Liver (tissue), 9 donors: ENCODE results near the gene C11orf24. TPM values are rescaled to one million over a fixed set of nuclear protein-coding genes. Genes with fewer than 3 reads are reported as not detected.

ENCODE experiments used
- DNase-seq: peaks from one replicate; pipeline ENCODE4 v3.0.0-alpha.2; 2017; ENCODE audit warnings: low spot score
- H3K27ac ChIP-seq, 2 donors: one replicate each; pipeline ENCODE4 v1.7.0; 2013; ENCODE audit warnings: inconsistent platforms in 2 of 2, low read length in 2 of 2, control low read depth in 1 of 2, low read depth in 1 of 2, mild to moderate bottlenecking in 1 of 2
- H3K27me3 ChIP-seq, 4 donors: one replicate each; pipeline versions ENCODE4 v1.6.1 to v1.7.0; 2013; ENCODE audit warnings: low read length in 3 of 4, inconsistent platforms in 1 of 4, mild to moderate bottlenecking in 1 of 4, moderate library complexity in 1 of 4; ENCODE audit not compliant: control insufficient read depth in 4 of 4, insufficient read depth in 4 of 4
- H3K36me3 ChIP-seq, 4 donors: one replicate each; pipeline versions ENCODE4 v1.6.1 to v1.7.0; 2013; ENCODE audit warnings: low read length in 3 of 4, mild to moderate bottlenecking in 3 of 4, low read depth in 1 of 4, moderate library complexity in 1 of 4; ENCODE audit not compliant: control insufficient read depth in 4 of 4, insufficient read depth in 3 of 4
- H3K4me1 ChIP-seq, 4 donors: one replicate each; pipeline versions ENCODE4 v1.6.1 to v1.7.0; 2013; ENCODE audit warnings: low read length in 3 of 4, mild to moderate bottlenecking in 3 of 4, moderate library complexity in 1 of 4; ENCODE audit not compliant: control insufficient read depth in 4 of 4, insufficient read depth in 4 of 4
- H3K4me3 ChIP-seq, 3 donors: one replicate each; pipeline versions ENCODE4 v1.6.1 to v1.7.0; 2013; ENCODE audit warnings: low read length in 3 of 3, control low read depth in 1 of 3, low read depth in 1 of 3, mild to moderate bottlenecking in 1 of 3
- H3K9ac ChIP-seq, 2 donors: one replicate each; pipeline ENCODE4 v1.7.0; 2013; ENCODE audit warnings: low read length in 2 of 2, mild to moderate bottlenecking in 2 of 2, moderate library complexity in 2 of 2, control low read depth in 1 of 2, low read depth in 1 of 2
- H3K9me3 ChIP-seq, 4 donors: one replicate each; pipeline versions ENCODE4 v1.6.1 to v1.7.0; 2013; ENCODE audit warnings: low read length in 3 of 4; ENCODE audit not compliant: control insufficient read depth in 4 of 4
- ATF3 ChIP-seq: IDR thresholded peaks from 2 replicates; pipeline ENCODE4 v1.6.1; 2016; ENCODE audit warnings: antibody characterized with exemption
- CTCF ChIP-seq: fragments of 150-350 bp; IDR thresholded peaks from 2 replicates; pipeline ENCODE4 v1.5.1; 2017; ENCODE audit warnings: improper control_type of control experiment, low read depth, low read length; ENCODE audit not compliant: missing input control
- EGR1 ChIP-seq, 2 donors: IDR thresholded peaks; 2 replicates each; pipeline ENCODE4 v1.6.1; 2016 to 2018; ENCODE audit warnings: antibody characterized with exemption in 2 of 2, low read depth in 2 of 2
- FOXA1 ChIP-seq: IDR thresholded peaks from 2 replicates; pipeline ENCODE4 v1.6.1; 2016; ENCODE audit warnings: antibody characterized with exemption
- FOXA2 ChIP-seq: IDR thresholded peaks from 2 replicates; pipeline ENCODE4 v1.6.1; 2016; ENCODE audit warnings: antibody characterized with exemption
- GABPA ChIP-seq, 2 donors: IDR thresholded peaks in 1 of 2; conservative IDR thresholded peaks in 1 of 2; 2 replicates each; pipeline ENCODE4 v1.6.1; 2016; ENCODE audit warnings: antibody characterized with exemption in 2 of 2, mild to moderate bottlenecking in 1 of 2, moderate library complexity in 1 of 2
- HNF4A ChIP-seq, 2 donors: conservative IDR thresholded peaks; 2 replicates each; pipeline ENCODE4 v1.6.1; 2016; ENCODE audit warnings: antibody characterized with exemption in 2 of 2, mild to moderate bottlenecking in 2 of 2
- JUND ChIP-seq, 2 donors: IDR thresholded peaks; 2 replicates each; pipeline ENCODE4 v1.6.1; 2016; ENCODE audit warnings: antibody characterized with exemption in 2 of 2
- MAX ChIP-seq: IDR thresholded peaks from 2 replicates; pipeline ENCODE4 v1.6.1; 2016; ENCODE audit warnings: antibody characterized with exemption
- NR2F2 ChIP-seq: IDR thresholded peaks from 2 replicates; pipeline ENCODE4 v1.6.1; 2016; ENCODE audit warnings: antibody characterized with exemption
- RAD21 ChIP-seq, 2 donors: IDR thresholded peaks; 2 replicates each; pipeline ENCODE4 v1.6.1; 2016; ENCODE audit warnings: antibody characterized with exemption in 2 of 2, mild to moderate bottlenecking in 2 of 2
- REST ChIP-seq: IDR thresholded peaks from 2 replicates; pipeline ENCODE4 v1.6.1; 2016; ENCODE audit warnings: antibody characterized with exemption, mild to moderate bottlenecking
- RXRA ChIP-seq, 2 donors: IDR thresholded peaks; 2 replicates each; pipeline ENCODE4 v1.6.1; 2017 to 2018; ENCODE audit warnings: antibody characterized with exemption in 2 of 2, mild to moderate bottlenecking in 1 of 2
- SP1 ChIP-seq: IDR thresholded peaks from 2 replicates; pipeline ENCODE4 v1.6.1; 2018; ENCODE audit warnings: antibody characterized with exemption, mild to moderate bottlenecking
- TAF1 ChIP-seq: conservative IDR thresholded peaks from 2 replicates; pipeline ENCODE4 v1.6.1; 2016; ENCODE audit warnings: antibody characterized with exemption, mild to moderate bottlenecking
- YY1 ChIP-seq: IDR thresholded peaks from 2 replicates; pipeline ENCODE4 v1.6.1; 2016; ENCODE audit warnings: antibody characterized with exemption, mild to moderate bottlenecking
- ZBTB33 ChIP-seq: IDR thresholded peaks from 2 replicates; pipeline ENCODE4 v1.6.1; 2016; ENCODE audit warnings: antibody characterized with exemption
- WGBS: extraction: QIAGEN DNeasy Blood & Tissue Kit; methylation state at CpG from one replicate; pipeline ENCODE4 v1.1.7; 2013; 5-methylcytosine and 5-hydroxymethylcytosine counted together
- polyA plus RNA-seq, 2 donors: library from polyadenylated mRNA; stranded (reverse) in 1 of 2; unstranded in 1 of 2; fragments of 200-250 nt in 1 of 2; fragments of >200 nt in 1 of 2; fragmentation: Nextera tagmentation in 1 of 2; extraction: Ambion mirVana in 1 of 2; gene quantifications; one replicate each; pipeline versions ENCODE4 v1.2.1 to v1.2.3, GENCODE V29; 2013 to 2015
- total RNA-seq, 2 donors: library from RNA; depleted of rRNA; stranded (reverse); fragments of >200 nt; gene quantifications; one replicate each; pipeline ENCODE4 v1.2.3, GENCODE V29; 2014
- donor health status: healthy.
- donor health status: healthy.
- donor health status: healthy.
- donor health status: healthy.
- donor health status: healthy.

The C11orf24 gene
- total and polyA plus RNA-seq, 4 donors = 7.8 to 50.3 (median 32.0) TPM

GRCh38 chr11:68262544-68262827 is 9.3 kb downstream of the C11orf24 start:
- H3K36me3 ChIP-seq = peaks cover 13 to 63% (median 51%) of the 10 kb centered on the region in 4 donors
- no peaks in the 10 kb centered on the region for H3K9me3 ChIP-seq
- H3K9ac ChIP-seq = no peak overlapping the region
- H3K4me3 ChIP-seq = no peak overlapping the region
- WGBS = 95% methylated on average over 8 of the region's 8 CpGs
- peaks cover 3 to 11% (median 7%) of the 10 kb centered on the region in 4 donors for H3K4me1 ChIP-seq
- no peaks in the 10 kb centered on the region for H3K27me3 ChIP-seq
- no peak for DNase-seq
- no peak for TF ChIP-seq RAD21 (IDR thresholded peaks at IDR 0.05)
- no peak for TF ChIP-seq FOXA2
- TF ChIP-seq SP1 = no peak
- TF ChIP-seq HNF4A (conservative IDR thresholded peaks at IDR 0.05) = no peak
- TF ChIP-seq TAF1 = no peak
- no peak for TF ChIP-seq RXRA (IDR thresholded peaks at IDR 0.05)
- no peak for TF ChIP-seq CTCF
- TF ChIP-seq NR2F2 = no peak
- no peak for TF ChIP-seq MAX
- TF ChIP-seq GABPA (IDR thresholded peaks at IDR 0.05 in 1 of 2, conservative IDR thresholded peaks at IDR 0.05 in 1 of 2) = no peak
- no peak for TF ChIP-seq YY1
- no peak for TF ChIP-seq ZBTB33
- no peak for TF ChIP-seq FOXA1
- TF ChIP-seq EGR1 (IDR thresholded peaks at IDR 0.05; ENCODE audit: low read depth in 2 of 2) = no peak
- TF ChIP-seq JUND (IDR thresholded peaks at IDR 0.05) = no peak
- no peak for TF ChIP-seq ATF3
- H3K27ac ChIP-seq = no peak overlapping the region

- Histone ChIP-seq H3K4me1 (peaks cover 3 to 11% (median 6%) of the 10 kb centered on the region in 4 donors), H3K9ac (no peak overlapping the region), H3K9me3 (no peaks in the 10 kb centered on the region), H3K36me3 (peaks cover 12 to 58% (median 45%) of the 10 kb centered on the region in 4 donors), H3K4me3 (no peak overlapping the region), H3K27ac (no peak overlapping the region), H3K27me3 (no peaks in the 10 kb centered on the region)
- no peak for TF ChIP-seq RAD21 (IDR thresholded peaks at IDR 0.05)
- TF ChIP-seq REST = no peak
- no peak for TF ChIP-seq YY1
- 88% methylated on average over 24 of the region's 24 CpGs for WGBS
- DNase-seq = no peak
Measured at GRCh38 chr11:68261749-68262543, 9.8 kb downstream of the C11orf24 start.
